ENCODE data around the gene PPP1CB. TPM values are rescaled to one million over a fixed set of nuclear protein-coding genes. Genes with fewer than 3 reads are reported as not detected.

Gene PPP1CB
- total and polyA plus RNA-seq, 4 donors = 26.2 to 75.4 (median 49.3) TPM

DNA sequence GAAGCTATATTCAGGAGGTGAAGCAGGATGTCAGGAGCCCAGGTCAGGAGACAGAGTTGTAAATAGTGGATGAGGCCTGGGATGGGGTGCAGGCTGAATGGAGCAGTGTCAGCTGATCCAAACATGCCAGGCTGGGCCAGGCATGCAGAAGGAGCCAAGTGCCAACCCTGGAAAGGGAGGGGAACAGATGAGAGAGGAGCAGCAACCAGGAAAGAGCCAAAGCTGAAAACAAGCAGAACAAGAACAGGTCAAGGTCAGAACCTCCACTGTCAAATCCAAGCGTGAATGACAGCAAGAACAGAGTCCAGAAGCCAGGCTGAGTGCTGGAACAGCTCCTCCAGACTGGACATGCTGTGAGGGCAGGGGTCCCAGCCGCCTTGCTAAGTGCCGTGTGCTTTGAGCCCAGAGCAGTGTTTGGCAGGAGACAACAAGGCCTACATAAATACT is 49.2 kb upstream of the PPP1CB start:
- no peak for DNase-seq (ENCODE audit: low spot score)

DNA sequence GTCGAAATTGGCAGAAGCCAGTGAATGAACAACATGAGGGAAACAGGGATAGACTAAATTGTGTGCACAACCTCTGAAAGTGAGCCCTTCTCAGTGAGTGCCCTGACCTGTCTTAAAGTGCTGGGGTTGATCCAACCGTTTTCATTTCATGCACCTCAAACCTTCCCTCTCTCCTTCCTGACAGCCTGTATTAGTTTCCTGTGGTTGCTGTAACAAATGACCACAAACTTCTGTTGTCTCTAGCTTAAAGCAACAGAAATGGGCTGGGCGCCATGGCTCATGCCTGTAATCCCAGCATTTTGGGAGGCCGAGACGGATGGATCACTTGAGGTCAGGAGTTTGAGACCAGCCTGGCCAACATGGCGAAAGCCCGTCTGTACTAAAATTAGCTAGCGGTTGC is 48.8 kb upstream of the PPP1CB start:
- H3K9ac ChIP-seq (ENCODE audit: low read depth in 1 of 2, low read length in 2 of 2) = no peak overlapping the region
- no peaks in the 10 kb centered on the region for H3K27me3 ChIP-seq (ENCODE audit: control insufficient read depth in 4 of 4, insufficient read depth in 4 of 4, low read length in 3 of 4)
- H3K4me3 ChIP-seq (ENCODE audit: low read depth in 1 of 3, low read length in 3 of 3) = no peak overlapping the region
- no peaks in the 10 kb centered on the region for H3K36me3 ChIP-seq (ENCODE audit: control insufficient read depth in 4 of 4, insufficient read depth in 3 of 4, low read depth in 1 of 4, low read length in 3 of 4)
- no peak for DNase-seq (ENCODE audit: low spot score)
- peak overlapping the region; percentile 62 to 77 for H3K27ac ChIP-seq (ENCODE audit: low read depth in 1 of 2, low read length in 2 of 2)
- no peak for TF ChIP-seq MAX (IDR thresholded peaks at IDR 0.05)
- no peak for TF ChIP-seq FOXA2 (IDR thresholded peaks at IDR 0.05)
- TF ChIP-seq JUND (IDR thresholded peaks at IDR 0.05) = no peak
- no peak for TF ChIP-seq SP1 (IDR thresholded peaks at IDR 0.05)
- TF ChIP-seq, protein P1, sequence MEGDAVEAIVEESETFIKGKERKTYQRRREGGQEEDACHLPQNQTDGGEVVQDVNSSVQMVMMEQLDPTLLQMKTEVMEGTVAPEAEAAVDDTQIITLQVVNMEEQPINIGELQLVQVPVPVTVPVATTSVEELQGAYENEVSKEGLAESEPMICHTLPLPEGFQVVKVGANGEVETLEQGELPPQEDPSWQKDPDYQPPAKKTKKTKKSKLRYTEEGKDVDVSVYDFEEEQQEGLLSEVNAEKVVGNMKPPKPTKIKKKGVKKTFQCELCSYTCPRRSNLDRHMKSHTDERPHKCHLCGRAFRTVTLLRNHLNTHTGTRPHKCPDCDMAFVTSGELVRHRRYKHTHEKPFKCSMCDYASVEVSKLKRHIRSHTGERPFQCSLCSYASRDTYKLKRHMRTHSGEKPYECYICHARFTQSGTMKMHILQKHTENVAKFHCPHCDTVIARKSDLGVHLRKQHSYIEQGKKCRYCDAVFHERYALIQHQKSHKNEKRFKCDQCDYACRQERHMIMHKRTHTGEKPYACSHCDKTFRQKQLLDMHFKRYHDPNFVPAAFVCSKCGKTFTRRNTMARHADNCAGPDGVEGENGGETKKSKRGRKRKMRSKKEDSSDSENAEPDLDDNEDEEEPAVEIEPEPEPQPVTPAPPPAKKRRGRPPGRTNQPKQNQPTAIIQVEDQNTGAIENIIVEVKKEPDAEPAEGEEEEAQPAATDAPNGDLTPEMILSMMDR (IDR thresholded peaks at IDR 0.05; ENCODE audit: low read depth, low read length, missing input control) = no peak
- no peak for TF ChIP-seq GABPA (IDR thresholded peaks at IDR 0.05 in 1 of 2, conservative IDR thresholded peaks at IDR 0.05 in 1 of 2)
- TF ChIP-seq, protein P2, sequence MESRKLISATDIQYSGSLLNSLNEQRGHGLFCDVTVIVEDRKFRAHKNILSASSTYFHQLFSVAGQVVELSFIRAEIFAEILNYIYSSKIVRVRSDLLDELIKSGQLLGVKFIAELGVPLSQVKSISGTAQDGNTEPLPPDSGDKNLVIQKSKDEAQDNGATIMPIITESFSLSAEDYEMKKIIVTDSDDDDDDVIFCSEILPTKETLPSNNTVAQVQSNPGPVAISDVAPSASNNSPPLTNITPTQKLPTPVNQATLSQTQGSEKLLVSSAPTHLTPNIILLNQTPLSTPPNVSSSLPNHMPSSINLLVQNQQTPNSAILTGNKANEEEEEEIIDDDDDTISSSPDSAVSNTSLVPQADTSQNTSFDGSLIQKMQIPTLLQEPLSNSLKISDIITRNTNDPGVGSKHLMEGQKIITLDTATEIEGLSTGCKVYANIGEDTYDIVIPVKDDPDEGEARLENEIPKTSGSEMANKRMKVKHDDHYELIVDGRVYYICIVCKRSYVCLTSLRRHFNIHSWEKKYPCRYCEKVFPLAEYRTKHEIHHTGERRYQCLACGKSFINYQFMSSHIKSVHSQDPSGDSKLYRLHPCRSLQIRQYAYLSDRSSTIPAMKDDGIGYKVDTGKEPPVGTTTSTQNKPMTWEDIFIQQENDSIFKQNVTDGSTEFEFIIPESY (IDR thresholded peaks at IDR 0.05) = no peak
- TF ChIP-seq HNF4A (conservative IDR thresholded peaks at IDR 0.05) = no peak
- peaks cover 1 to 20% (median 12%) of the 10 kb centered on the region in 4 donors for H3K4me1 ChIP-seq (ENCODE audit: control insufficient read depth in 4 of 4, insufficient read depth in 4 of 4, low read length in 3 of 4)
- H3K9me3 ChIP-seq (ENCODE audit: control insufficient read depth in 4 of 4, low read length in 3 of 4) = no peaks in the 10 kb centered on the region
- 91% methylated on average over 8 of the region's 8 CpGs for WGBS

More for the DNA sequence above, 49.2 kb upstream of the PPP1CB start:
- Histone ChIP-seq H3K9me3 (ENCODE audit: control insufficient read depth in 4 of 4, low read length in 3 of 4) (no peaks in the 10 kb centered on the region), H3K27ac (ENCODE audit: low read depth in 1 of 2, low read length in 2 of 2) (peak overlapping the region; percentile 62 to 77), H3K9ac (ENCODE audit: low read depth in 1 of 2, low read length in 2 of 2) (no peak overlapping the region), H3K4me1 (ENCODE audit: control insufficient read depth in 4 of 4, insufficient read depth in 4 of 4, low read length in 3 of 4) (peaks cover 1 to 16% (median 8%) of the 10 kb centered on the region in 4 donors), H3K27me3 (ENCODE audit: control insufficient read depth in 4 of 4, insufficient read depth in 4 of 4, low read length in 3 of 4) (no peaks in the 10 kb centered on the region), H3K36me3 (ENCODE audit: control insufficient read depth in 4 of 4, insufficient read depth in 3 of 4, low read depth in 1 of 4, low read length in 3 of 4) (no peaks in the 10 kb centered on the region), H3K4me3 (ENCODE audit: low read depth in 1 of 3, low read length in 3 of 3) (no peak overlapping the region)
- TF ChIP-seq HNF4A (conservative IDR thresholded peaks at IDR 0.05) (peak; percentile 70 to 84), RAD21 (IDR thresholded peaks at IDR 0.05) (peak; percentile 39 to 54), RXRA (IDR thresholded peaks at IDR 0.05) (peak; percentile 82 to 85), YY1 (IDR thresholded peaks at IDR 0.05) (peak; percentile 49), NR2F2 (IDR thresholded peaks at IDR 0.05) (peak; percentile 92), GABPA (IDR thresholded peaks at IDR 0.05 in 1 of 2, conservative IDR thresholded peaks at IDR 0.05 in 1 of 2) (no peak), ATF3 (IDR thresholded peaks at IDR 0.05) (no peak), MAX (IDR thresholded peaks at IDR 0.05) (peak; percentile 59), HNF4G (IDR thresholded peaks at IDR 0.05) (peak; percentile 43), EGR1 (IDR thresholded peaks at IDR 0.05; ENCODE audit: low read depth in 2 of 2) (no peak), SP1 (IDR thresholded peaks at IDR 0.05) (peak; percentile 78)
- 37% methylated on average over 3 of the region's 3 CpGs for WGBS
